Small intestine (tissue), 7 donors: Measurements from ENCODE around the gene R3HDM2. TPM values are rescaled to one million over a fixed set of nuclear protein-coding genes. Genes with fewer than 3 reads are reported as not detected.
"Not testable (repeated sequence)": the region's sequence is repeated elsewhere in the genome, so short reads cannot be mapped to it uniquely, and the experiment has no call there.

Source experiments
- DNase-seq, 2 donors: peaks; one replicate each; pipeline versions ENCODE4 v3.0.0 to v3.0.0-alpha.2; 2013
- FAIRE-seq: peaks from 2 replicates; lab custom pipeline; 2012; peaks lifted over from hg19 to GRCh38; lab: Jason Lieb, UNC
- H3K27ac ChIP-seq, 3 donors: one replicate each; pipeline ENCODE4 v1.5.1; 2013; ENCODE audit warnings: low read length in 2 of 3, mild to moderate bottlenecking in 2 of 3, control low read depth in 1 of 3, inconsistent platforms in 1 of 3, low read depth in 1 of 3, moderate library complexity in 1 of 3
- H3K27me3 ChIP-seq, 3 donors: one replicate each; pipeline ENCODE4 v1.6.1; 2013; ENCODE audit warnings: low read length in 3 of 3, inconsistent platforms in 1 of 3; ENCODE audit not compliant: control insufficient read depth in 3 of 3, insufficient read depth in 3 of 3
- H3K36me3 ChIP-seq, 3 donors: one replicate each; pipeline ENCODE4 v1.6.1; 2013; ENCODE audit warnings: low read length in 3 of 3, inconsistent platforms in 1 of 3, low read depth in 1 of 3, mild to moderate bottlenecking in 1 of 3, moderate library complexity in 1 of 3; ENCODE audit not compliant: control insufficient read depth in 3 of 3, insufficient read depth in 2 of 3
- H3K4me1 ChIP-seq, 3 donors: one replicate each; pipeline ENCODE4 v1.6.1; 2013; ENCODE audit warnings: low read length in 2 of 3, inconsistent platforms in 1 of 3, low read depth in 1 of 3, mild to moderate bottlenecking in 1 of 3, moderate library complexity in 1 of 3; ENCODE audit not compliant: control insufficient read depth in 3 of 3, insufficient read depth in 2 of 3
- H3K4me3 ChIP-seq, 3 donors: one replicate each; pipeline ENCODE4 v1.5.1; 2013; ENCODE audit warnings: low read length in 3 of 3, control low read depth in 1 of 3, inconsistent platforms in 1 of 3, low read depth in 1 of 3, mild to moderate bottlenecking in 1 of 3, moderate library complexity in 1 of 3
- H3K9me3 ChIP-seq, 2 donors: one replicate each; pipeline ENCODE4 v1.6.1; 2013; ENCODE audit warnings: low read depth in 1 of 2, low read length in 1 of 2; ENCODE audit not compliant: control insufficient read depth in 2 of 2, insufficient read depth in 1 of 2
- WGBS, 3 donors: extraction: QIAGEN DNeasy Blood & Tissue Kit; methylation state at CpG; one replicate each; pipeline ENCODE4 v1.1.7; 2013; 5-methylcytosine and 5-hydroxymethylcytosine counted together
- polyA plus RNA-seq, 4 donors: library from polyadenylated mRNA; stranded (reverse) in 3 of 4; unstranded in 1 of 4; fragments of 200-250 nt in 3 of 4; fragments of 120-200 nt in 1 of 4; gene quantifications; one replicate each; pipeline versions ENCODE4 v1.2.1 to v1.2.3, GENCODE V29; 2013
- donor health status: healthy with polysubstance abuse.
- donor health status: control.
- donor health status: control.
- donor health status: Bipolar disorder and iron deficiency.
- donor health status: healthy.

Gene R3HDM2
- polyA plus RNA-seq, 4 donors, result 14.5 to 62.4 (median 18.7) TPM

DNA sequence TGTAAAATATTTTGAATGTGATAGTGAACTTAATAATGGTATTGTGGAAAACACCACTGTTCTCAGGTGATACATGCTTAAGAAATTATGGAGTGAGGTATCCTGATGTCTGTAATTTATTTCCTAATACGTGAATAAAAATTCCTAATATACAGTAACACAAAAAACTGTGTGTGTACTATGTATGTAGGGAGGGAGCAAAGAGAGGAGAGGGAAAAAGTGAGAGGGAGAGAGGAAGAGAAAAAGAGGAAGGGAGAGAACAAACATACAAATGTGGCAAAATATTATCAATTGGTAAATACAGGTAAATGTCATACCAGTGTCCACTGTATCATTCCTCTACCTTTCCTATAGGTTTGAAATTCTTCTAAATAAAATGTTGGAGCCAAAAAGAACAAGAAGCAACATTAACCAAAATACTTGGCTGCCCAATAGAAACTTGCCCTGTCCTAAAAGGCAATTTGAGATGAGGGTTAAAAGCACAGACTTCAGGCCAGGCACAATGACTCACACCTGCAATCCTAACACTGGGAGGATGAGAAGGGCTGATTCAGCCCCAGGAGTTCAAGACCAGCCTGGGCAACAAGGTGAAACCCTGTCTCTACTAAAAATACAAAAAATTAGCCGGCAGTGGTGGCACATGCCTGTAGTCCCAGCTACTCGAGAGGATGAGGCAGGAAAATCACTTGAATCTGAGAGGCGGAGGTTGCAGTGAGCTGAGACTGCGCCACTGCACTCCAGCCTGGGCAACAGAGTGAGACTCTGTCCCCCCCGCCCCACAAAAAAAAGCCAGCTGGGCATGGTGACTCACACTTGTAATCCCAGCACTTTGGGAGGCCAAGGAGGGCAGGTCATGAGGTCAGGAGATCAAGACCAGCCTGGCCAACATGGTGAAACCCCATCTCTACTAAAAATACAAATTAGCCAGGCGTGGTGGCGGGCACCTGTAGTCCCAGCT is 14.5 kb downstream of the R3HDM2 start:
- FAIRE-seq (no peak), DNase-seq (no peak)
- WGBS, 3 donors, result 88 to 94% (median 91%) methylated on average over 8 of the region's 8 CpGs
- Histone ChIP-seq H3K4me3 (no peak overlapping the region), H3K27ac (no peak overlapping the region), H3K36me3 (peaks cover 0 to 11% (median 2%) of the 10 kb centered on the region in 3 donors), H3K9me3 (no peaks in the 10 kb centered on the region), H3K4me1 (no peaks in the 10 kb centered on the region), H3K27me3 (no peaks in the 10 kb centered on the region)

DNA sequence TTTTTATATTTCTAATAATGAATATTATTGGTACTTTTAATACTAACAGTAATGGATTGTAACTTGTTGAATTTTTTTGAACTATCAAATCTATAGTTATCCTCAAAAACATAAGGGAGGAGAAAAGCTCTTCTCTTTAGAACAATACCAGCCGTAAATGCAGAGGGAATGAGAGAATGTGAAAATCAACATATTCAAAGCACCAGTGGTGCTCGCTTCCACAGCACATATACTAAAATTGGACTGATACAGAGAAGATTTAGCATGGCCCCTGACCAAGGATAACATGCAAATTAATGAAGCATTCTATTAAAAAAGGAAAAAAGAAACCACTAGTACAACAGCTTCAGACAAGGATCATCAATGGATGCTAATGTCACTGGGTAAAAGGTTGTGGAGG is 15.8 kb downstream of the R3HDM2 start:
- 84 to 96% (median 95%) methylated on average over 2 of the region's 2 CpGs for WGBS, 3 donors
- Histone ChIP-seq H3K9me3 (no peaks in the 10 kb centered on the region), H3K27me3 (no peaks in the 10 kb centered on the region), H3K4me3 (no peak overlapping the region), H3K27ac (no peak overlapping the region), H3K36me3 (peaks cover 0 to 10% (median 0%) of the 10 kb centered on the region in 3 donors), H3K4me1 (no peaks in the 10 kb centered on the region)
- DNase-seq, result no peak
- no peak for FAIRE-seq

DNA sequence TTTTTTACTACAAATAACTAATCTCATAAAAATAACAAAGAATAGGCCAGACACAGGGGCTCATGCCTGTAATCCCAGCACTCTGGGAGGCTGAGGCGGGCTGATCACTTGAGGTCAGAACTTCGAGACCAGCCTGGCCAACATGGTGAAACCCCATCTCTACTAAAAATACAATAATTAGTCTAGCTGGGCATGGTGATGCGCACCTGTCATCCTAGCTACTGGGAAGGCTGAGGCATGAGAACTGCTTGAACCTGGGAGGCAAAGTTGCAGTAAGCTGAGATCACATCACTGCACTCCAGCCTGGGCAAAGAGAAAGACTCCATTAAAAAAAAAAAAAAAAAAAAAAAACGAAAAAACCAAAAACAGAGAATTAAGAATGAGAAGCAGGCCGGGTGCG is 16.7 kb downstream of the R3HDM2 start:
- FAIRE-seq, DNase-seq, H3K4me1 ChIP-seq, H3K27me3 ChIP-seq, H3K36me3 ChIP-seq, H3K27ac ChIP-seq, H3K4me3 ChIP-seq, H3K9me3 ChIP-seq: not testable (repeated sequence)
- WGBS, 3 donors, result 94 to 99% (median 96%) methylated on average over 5 to 6 of the region's 6 CpGs

DNA sequence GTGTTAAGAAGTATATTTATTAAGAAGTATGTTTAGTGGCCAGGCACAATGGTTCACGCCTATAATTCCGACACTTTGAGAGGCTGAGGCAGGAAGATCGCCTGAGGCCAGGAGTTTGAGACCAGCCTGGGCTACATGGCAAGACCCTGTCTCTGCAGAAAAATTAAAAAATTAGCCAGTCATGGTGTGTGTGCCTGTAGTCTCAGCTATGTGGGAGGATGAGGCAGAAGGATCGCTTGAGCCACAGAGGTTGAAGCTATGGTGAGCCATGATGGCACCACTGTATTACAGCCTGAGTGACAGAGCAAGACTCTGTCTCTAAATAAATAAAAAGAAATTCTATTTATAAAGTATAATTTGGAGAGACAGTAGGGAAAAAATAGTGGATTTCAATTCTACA is 20.3 kb downstream of the R3HDM2 start:
- H3K27ac ChIP-seq, result no peak overlapping the region
- no peak overlapping the region for H3K4me3 ChIP-seq
- no peaks in the 10 kb centered on the region for H3K27me3 ChIP-seq
- H3K4me1 ChIP-seq, result no peaks in the 10 kb centered on the region
- peaks cover 0 to 11% (median 0%) of the 10 kb centered on the region in 3 donors for H3K36me3 ChIP-seq
- no peaks in the 10 kb centered on the region for H3K9me3 ChIP-seq
- whole genome bisulfite sequencing, 3 donors, result 94 to 98% (median 97%) methylated on average over 4 of the region's 4 CpGs
- FAIRE-seq (no peak), DNase-seq (no peak)

DNA sequence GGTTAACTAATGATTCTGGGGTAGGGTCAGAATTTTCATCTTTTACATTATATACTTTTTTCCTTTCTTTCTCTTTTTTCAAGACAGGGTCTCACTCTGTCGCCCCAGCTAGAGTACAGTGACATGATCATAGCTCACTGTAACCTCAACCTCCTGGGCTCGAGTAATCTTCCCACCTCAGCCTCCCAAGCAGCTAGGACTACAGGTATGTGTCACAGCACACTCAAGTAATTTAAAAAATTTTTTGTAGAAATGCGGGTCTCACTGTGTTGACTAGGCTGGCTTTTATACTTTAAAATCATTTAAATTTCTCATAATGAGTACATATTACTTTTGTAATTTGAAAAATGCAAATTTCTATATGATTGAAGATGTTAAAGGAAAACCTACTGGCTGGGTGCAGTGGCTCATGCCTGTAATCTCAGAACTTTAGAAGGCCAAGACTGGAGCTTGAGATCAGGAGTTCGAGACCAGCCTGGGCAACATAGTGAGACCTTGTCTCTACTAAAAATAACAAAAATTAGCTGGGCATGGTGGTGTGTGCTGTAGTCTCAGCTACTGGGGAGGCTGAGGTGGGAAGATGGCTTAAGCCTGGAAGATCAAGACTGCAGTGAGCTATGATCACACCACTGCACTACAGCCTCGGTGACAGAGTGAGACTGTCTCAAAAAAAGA is 25.7 kb downstream of the R3HDM2 start:
- 83 to 95% (median 87%) methylated on average over 5 of the region's 5 CpGs for WGBS, 3 donors
- H3K36me3 ChIP-seq, result peaks cover 0 to 13% (median 0%) of the 10 kb centered on the region in 3 donors
- no peak for FAIRE-seq

DNA sequence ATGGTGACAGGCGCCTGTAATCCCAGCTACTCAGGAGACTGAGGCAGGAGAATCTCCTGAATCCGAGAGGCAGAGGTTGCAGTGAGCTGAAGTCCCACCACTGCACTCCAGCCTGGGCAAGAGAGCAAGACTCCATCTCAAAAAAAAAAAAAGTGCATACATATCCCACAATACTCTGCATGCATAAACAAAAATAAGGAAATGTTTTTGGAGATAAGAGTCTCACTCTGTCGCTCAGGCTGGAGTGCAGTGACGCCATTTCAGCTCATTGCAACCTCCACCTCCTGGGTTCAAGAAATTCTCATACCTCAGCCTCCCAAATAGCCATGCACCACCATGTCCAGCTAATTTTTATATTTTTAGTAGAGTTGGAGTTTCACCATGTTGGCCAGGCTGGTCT is 28.7 kb downstream of the R3HDM2 start:
- peaks cover 0 to 13% (median 3%) of the 10 kb centered on the region in 3 donors for H3K36me3 ChIP-seq
- not testable (repeated sequence) for H3K27ac ChIP-seq, H3K4me3 ChIP-seq, FAIRE-seq, DNase-seq, H3K27me3 ChIP-seq, H3K4me1 ChIP-seq, H3K9me3 ChIP-seq
- 95 to 98% (median 98%) methylated on average over 4 of the region's 4 CpGs for WGBS, 3 donors

More for the DNA sequence above, 25.7 kb downstream of the R3HDM2 start:
- Histone ChIP-seq H3K9me3 (no peaks in the 10 kb centered on the region), H3K4me1 (no peaks in the 10 kb centered on the region), H3K27ac (no peak overlapping the region), H3K27me3 (no peaks in the 10 kb centered on the region), H3K4me3 (no peak overlapping the region)
- no peak for DNase-seq

DNA sequence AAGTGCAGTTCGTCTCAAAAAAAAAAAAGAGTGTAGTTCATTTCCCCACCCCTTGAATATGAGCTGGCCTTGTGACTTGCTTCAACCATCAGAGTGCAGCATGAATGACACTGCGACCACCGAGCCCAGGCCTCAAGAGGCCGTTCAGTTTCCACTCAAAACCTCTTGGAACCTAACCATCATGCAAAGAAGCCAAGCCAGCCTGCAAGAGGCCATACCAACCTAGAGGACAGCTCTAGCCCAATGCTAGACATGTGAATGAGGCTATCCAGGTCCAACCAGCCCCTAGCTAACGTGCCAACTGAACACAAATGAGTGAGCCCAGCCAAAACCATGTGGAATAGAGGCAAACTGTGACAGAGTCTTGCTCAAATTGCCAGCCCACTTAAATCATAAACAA is 29.7 kb downstream of the R3HDM2 start:
- H3K4me3 ChIP-seq, result no peak overlapping the region
- H3K4me1 ChIP-seq, result no peaks in the 10 kb centered on the region
- H3K27ac ChIP-seq, result no peak overlapping the region
- WGBS, 3 donors, result 76 to 92% (median 89%) methylated on average over 5 of the region's 5 CpGs
- no peaks in the 10 kb centered on the region for H3K9me3 ChIP-seq
- H3K27me3 ChIP-seq, result no peaks in the 10 kb centered on the region
- FAIRE-seq, result no peak
- DNase-seq, result no peak
- peaks cover 0 to 15% (median 3%) of the 10 kb centered on the region in 3 donors for H3K36me3 ChIP-seq

DNA sequence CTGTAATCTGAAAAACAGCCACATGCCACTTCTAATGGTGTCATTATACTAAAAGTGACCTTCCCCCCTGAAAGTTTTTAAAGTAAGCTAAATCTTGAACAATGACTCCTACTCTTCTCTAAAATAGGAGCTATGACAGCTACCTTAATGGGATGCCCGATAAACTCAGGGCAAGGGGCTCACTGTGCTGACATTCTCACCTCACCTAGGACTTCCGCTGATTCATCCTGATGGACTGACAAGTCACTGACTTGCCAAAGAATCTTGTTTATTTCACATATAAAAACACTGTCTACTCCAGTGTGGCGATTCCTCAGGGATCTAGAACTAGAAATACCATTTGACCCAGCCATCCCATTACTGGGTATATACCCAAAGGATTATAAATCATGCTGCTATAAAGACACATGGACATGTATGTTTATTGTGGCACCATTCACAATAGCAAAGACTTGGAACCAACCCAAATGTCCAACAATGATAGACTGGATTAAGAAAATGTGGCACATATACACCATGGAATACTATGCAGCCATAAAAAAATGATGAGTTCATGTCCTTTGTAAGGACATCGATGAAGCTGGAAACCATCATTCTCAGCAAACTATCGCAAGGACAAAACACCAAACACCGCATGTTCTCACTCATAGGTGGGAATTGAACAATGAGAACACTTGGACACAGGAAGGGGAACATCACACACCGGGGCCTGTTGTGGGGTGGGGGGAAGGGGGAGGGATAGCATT is 31.0 kb downstream of the R3HDM2 start:
- not testable (repeated sequence) for H3K4me1 ChIP-seq, H3K9me3 ChIP-seq, FAIRE-seq

More for the DNA sequence above, 31.0 kb downstream of the R3HDM2 start:
- peaks cover 0 to 19% (median 3%) of the 10 kb centered on the region in 3 donors for H3K36me3 ChIP-seq
- not testable (repeated sequence) for H3K27ac ChIP-seq, H3K27me3 ChIP-seq, DNase-seq, H3K4me3 ChIP-seq
- 97 to 99% (median 98%) methylated on average over 6 to 7 of the region's 7 CpGs for WGBS, 3 donors
